Testis (tissue), 3 donors: ENCODE results near the gene IRX3. TPM values are rescaled to one million over a fixed set of nuclear protein-coding genes. Genes with fewer than 3 reads are reported as not detected.
A peak's percentile ranks its signal among the peaks of the same experiment; 100 is the strongest.

Experiments used
- DNase-seq: peaks from one replicate; pipeline ENCODE4 v3.0.0-alpha.2; 2019
- H3K27ac ChIP-seq, 2 donors: fragments of 200-600 bp; sonication (generic); one replicate each; pipeline ENCODE4 v1.5.1; 2019
- H3K27me3 ChIP-seq: fragments of 200-600 bp; sonication (generic); one replicate; pipeline ENCODE4 v1.5.1; 2019
- H3K36me3 ChIP-seq: fragments of 200-600 bp; sonication (generic); one replicate; pipeline ENCODE4 v1.5.1; 2017; ENCODE audit warnings: low read depth; ENCODE audit errors: missing control alignments
- H3K4me1 ChIP-seq: fragments of 200-600 bp; sonication (generic); one replicate; pipeline ENCODE4 v1.5.1; 2019
- H3K4me3 ChIP-seq, 2 donors: fragments of 200-600 bp; sonication (generic); one replicate each; pipeline ENCODE4 v1.5.1; 2017 to 2019
- H3K9me3 ChIP-seq: fragments of 200-600 bp; sonication (generic); one replicate; pipeline ENCODE4 v1.5.1; 2017
- POLR2A ChIP-seq: fragments of 450-650 bp; IDR thresholded peaks from one replicate; pipeline ENCODE4 v1.6.1; 2017; ENCODE audit warnings: antibody characterized with exemption, mild to moderate bottlenecking, moderate library complexity
- WGBS, 2 donors: methylation state at CpG; one replicate each; pipeline ENCODE4 v1.1.5; 2018; 5-methylcytosine and 5-hydroxymethylcytosine counted together
- intact Hi-C: fragments of 100-400 bp; cut with DNase I; formaldehyde crosslinking; loops from one replicate; pipeline ENCODE4 v1.15.1; 2023; ENCODE audit warnings: low total_unique reads
- polyA plus RNA-seq: library from polyadenylated mRNA; stranded (reverse); fragments of 350-450 nt; fragmentation: Illumina TruSeq; extraction: RNeasy Lipid Tissue Mini Kit (QIAGEN cat#74804); gene quantifications from one replicate; pipeline ENCODE4 v1.2.3, GENCODE V29; 2014; ENCODE audit warnings: low read depth, low replicate concordance; ENCODE audit not compliant: insufficient read depth
- total RNA-seq, 2 donors: library from RNA; depleted of rRNA; stranded (reverse); fragments of >200 nt; gene quantifications; one replicate each; pipeline ENCODE4 v1.2.3, GENCODE V29; 2016
- TF ChIP-seq, protein P1 (sequence below), 3 experiments: fragments of 450-650 bp in 2 of 3; fragments of 200-600 bp in 1 of 3; sonication (generic) in 1 of 3; IDR thresholded peaks; one replicate each; pipeline ENCODE4 v1.5.1; 2016 to 2019; ENCODE audit warnings: antibody characterized with exemption in 3 of 3, mild to moderate bottlenecking in 2 of 3, moderate library complexity in 1 of 3

IRX3 gene
- total and polyA plus RNA-seq, 3 donors from 2014 or later = 1.2 to 1.6 (median 1.2) TPM

GRCh38 chr16:54282202-54282927 is 4.2 kb downstream of the IRX3 start:
- no peaks in the 10 kb centered on the region for H3K36me3 ChIP-seq
- no peak overlapping the region for H3K27ac ChIP-seq
- peaks cover 17% of the 10 kb centered on the region for H3K4me1 ChIP-seq
- 2 to 4% methylated on average over 17 to 34 of the region's 42 CpGs for whole genome bisulfite sequencing, 2 donors
- no peaks in the 10 kb centered on the region for H3K9me3 ChIP-seq
- H3K27me3 ChIP-seq = no peaks in the 10 kb centered on the region
- intact Hi-C loops = no loop called here
- no peak for TF ChIP-seq POLR2A
- TF ChIP-seq, protein P1, sequence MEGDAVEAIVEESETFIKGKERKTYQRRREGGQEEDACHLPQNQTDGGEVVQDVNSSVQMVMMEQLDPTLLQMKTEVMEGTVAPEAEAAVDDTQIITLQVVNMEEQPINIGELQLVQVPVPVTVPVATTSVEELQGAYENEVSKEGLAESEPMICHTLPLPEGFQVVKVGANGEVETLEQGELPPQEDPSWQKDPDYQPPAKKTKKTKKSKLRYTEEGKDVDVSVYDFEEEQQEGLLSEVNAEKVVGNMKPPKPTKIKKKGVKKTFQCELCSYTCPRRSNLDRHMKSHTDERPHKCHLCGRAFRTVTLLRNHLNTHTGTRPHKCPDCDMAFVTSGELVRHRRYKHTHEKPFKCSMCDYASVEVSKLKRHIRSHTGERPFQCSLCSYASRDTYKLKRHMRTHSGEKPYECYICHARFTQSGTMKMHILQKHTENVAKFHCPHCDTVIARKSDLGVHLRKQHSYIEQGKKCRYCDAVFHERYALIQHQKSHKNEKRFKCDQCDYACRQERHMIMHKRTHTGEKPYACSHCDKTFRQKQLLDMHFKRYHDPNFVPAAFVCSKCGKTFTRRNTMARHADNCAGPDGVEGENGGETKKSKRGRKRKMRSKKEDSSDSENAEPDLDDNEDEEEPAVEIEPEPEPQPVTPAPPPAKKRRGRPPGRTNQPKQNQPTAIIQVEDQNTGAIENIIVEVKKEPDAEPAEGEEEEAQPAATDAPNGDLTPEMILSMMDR (IDR thresholded peaks at IDR 0.05) = peak; percentile 5 to 68 (median 20)
- peak; percentile 70 for DNase-seq
- peak overlapping the region; percentile 24 to 52 for H3K4me3 ChIP-seq

DNA sequence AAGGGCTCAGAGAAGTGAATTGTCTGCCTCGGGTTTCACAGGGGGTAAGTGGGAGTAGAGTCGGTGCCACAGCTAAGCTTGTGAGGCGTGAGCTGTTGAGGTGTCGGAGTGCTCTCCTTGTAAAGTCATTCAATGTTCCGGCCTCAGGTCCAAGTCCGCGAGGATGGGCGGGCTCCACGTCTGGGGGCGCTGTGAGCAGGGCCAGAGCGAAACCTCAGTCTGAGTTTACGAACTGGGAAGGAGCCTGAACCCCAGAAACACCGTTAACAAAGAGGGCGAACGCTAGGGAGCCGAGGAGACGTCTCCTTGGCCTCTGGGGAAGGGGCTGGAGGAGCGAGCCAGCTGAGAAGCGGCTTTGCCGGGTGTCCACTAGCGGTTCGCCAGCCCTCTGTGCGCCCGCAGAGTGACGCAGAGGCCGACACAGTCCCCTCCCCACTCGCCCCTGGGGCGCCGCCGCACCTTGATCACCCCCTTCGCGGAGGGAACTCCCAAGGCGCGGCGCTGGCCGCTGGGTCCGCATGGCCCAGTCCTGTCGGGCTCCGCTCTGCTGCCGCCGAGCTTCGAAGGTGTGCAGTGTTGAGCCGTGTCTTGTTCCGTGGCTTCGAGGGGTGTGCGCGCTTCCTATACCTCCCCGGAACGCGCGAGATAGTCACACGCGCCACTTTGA is 4.9 kb downstream of the IRX3 start:
- intact Hi-C loops = no loop called here
- Histone ChIP-seq H3K36me3 (no peaks in the 10 kb centered on the region), H3K27me3 (no peaks in the 10 kb centered on the region), H3K4me1 (peaks cover 13% of the 10 kb centered on the region), H3K9me3 (no peaks in the 10 kb centered on the region), H3K4me3 (peak overlapping the region; percentile 24 to 52), H3K27ac (no peak overlapping the region)
- DNase-seq = no peak
- TF ChIP-seq, protein P1 (IDR thresholded peaks at IDR 0.05) = no peak
- TF ChIP-seq POLR2A = no peak
- WGBS, 2 donors = 26 to 31% methylated on average over 16 to 53 of the region's 53 CpGs

GRCh38 chr16:54280751-54281150 is 5.8 kb downstream of the IRX3 start:
- Histone ChIP-seq H3K9me3 (no peaks in the 10 kb centered on the region), H3K4me1 (peaks cover 13% of the 10 kb centered on the region), H3K4me3 (no peak overlapping the region), H3K27ac (no peak overlapping the region), H3K27me3 (no peaks in the 10 kb centered on the region), H3K36me3 (no peaks in the 10 kb centered on the region)
- 81 to 89% methylated on average over 3 of the region's 3 CpGs for WGBS, 2 donors
- intact Hi-C loops = no loop called here
- TF ChIP-seq, protein P1 (IDR thresholded peaks at IDR 0.05) = no peak
- no peak for TF ChIP-seq POLR2A
- DNase-seq = no peak

GRCh38 chr16:54277845-54278703 is 8.5 kb downstream of the IRX3 start:
- H3K4me3 ChIP-seq = no peak overlapping the region
- H3K27ac ChIP-seq = no peak overlapping the region
- intact Hi-C loops = no loop called here
- H3K9me3 ChIP-seq = no peaks in the 10 kb centered on the region
- TF ChIP-seq, protein P1 (IDR thresholded peaks at IDR 0.05) = no peak
- TF ChIP-seq POLR2A = no peak
- peaks cover 8% of the 10 kb centered on the region for H3K4me1 ChIP-seq
- DNase-seq = no peak
- no peaks in the 10 kb centered on the region for H3K36me3 ChIP-seq
- WGBS, 2 donors = 78 to 81% methylated on average over 16 to 17 of the region's 17 CpGs
- no peaks in the 10 kb centered on the region for H3K27me3 ChIP-seq
